Activated CD8-positive, alpha-beta memory T cell treated with anti-CD3 and anti-CD28 coated beads, Interleukin-2, amount 50 U/mL, for 4 hours (primary cell): ENCODE measurements around the gene SHISAL2A.
A peak's percentile ranks its signal among the peaks of the same experiment; 100 is the strongest.
"Not testable (repeated sequence)": the region's sequence is repeated elsewhere in the genome, so short reads cannot be mapped to it uniquely, and the experiment has no call there.

Source experiments
- DNase-seq: peaks from one replicate; pipeline ENCODE4 v3.0.0-alpha.2; 2020

Gene SHISAL2A

DNA sequence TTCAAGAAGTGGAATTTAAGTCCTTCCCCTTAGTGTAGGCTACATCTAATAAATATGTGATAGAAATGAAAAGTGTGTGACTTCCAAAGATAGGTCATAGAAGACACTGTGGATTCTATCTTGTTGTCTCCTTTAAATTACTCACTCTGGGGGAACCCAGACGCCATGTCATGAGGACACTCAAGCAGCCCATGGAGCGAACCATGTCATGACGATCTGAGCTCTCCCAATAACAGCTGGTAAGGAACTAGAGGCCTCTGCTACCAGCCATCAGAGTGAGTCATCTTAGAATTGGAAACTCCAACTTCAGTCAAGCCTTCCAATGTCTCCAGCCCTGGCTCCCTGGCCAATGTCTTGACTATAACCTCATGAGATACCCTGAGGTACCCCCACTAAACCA is 58.9 kb downstream of the SHISAL2A start:
- no peak for DNase-seq

DNA sequence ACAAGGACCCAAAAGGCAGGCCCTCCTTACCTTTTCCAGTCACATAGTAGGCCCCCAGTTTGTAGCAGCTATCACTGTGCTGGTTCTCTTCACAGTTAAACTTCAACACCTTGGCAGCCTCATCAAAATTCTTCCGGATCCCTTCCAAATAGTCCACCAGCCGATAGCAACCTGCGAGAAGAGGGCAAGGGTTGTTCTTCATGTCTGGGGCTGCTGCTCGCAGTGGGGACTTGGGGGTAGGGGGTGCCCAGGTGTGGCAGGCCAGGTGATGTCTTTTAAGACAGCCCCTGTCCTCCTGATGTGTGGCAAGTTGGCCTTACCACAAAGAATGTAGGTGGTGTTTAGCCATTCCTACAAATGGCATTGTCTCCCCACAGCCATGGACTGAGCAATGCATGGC is 59.7 kb downstream of the SHISAL2A start:
- no peak for DNase-seq

DNA sequence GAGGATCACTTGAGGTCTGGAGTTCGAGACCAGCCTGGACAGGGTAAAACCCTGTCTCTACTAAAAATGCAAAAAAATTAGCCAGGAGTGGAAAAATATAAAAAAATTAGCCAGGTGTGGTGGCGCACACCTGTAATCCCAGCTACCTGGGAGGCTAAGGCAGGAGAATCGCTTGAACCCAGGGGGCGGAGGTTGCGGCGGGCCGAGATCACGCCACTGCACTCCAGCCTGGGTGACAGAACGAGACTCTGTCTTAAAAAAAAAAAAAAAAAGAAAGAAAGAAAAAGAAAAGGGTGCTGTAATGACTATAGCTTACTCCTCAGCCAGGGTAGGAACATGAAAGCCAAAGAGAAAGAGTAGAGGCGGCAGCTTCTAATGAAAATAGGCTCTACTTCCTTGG is 60.4 kb downstream of the SHISAL2A start:
- not testable (repeated sequence) for DNase-seq

DNA sequence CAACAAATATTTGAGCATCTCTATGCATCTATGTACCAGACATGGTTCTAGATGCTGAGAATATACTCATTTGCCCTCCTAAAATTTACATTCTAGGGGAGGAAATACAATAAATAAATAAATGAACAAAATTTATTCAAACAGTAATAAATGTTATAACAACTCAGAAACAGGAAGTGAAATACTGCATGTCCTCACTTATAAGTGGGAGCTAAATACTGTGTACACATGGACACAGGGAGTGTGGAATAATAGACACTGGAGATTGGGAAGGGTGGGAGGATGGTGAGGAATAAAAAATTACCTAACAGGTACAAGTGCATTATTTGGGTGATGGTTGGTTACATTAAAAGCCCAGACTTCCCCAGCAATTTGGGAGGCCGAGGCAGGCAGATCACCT is 60.9 kb downstream of the SHISAL2A start:
- no peak for DNase-seq

DNA sequence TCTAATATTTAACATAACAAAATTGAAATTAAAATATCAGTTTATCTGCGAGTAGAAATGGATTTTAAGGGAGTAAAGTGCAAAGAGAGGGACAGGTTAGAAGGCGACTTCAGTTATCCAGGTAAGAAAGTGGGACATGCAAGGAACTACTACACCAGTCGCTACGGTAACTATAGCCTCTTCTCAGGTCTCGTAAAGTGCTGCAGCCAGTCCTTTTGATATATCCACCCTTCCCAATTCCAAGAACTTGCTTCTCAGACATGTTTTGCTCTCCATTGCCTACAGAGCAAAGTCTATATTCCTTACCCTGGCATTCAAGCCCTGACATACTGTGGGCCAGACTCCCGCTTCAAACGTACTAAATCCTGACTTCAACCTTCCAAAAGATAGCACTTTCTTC is 62.7 kb downstream of the SHISAL2A start:
- DNase-seq = no peak

DNA sequence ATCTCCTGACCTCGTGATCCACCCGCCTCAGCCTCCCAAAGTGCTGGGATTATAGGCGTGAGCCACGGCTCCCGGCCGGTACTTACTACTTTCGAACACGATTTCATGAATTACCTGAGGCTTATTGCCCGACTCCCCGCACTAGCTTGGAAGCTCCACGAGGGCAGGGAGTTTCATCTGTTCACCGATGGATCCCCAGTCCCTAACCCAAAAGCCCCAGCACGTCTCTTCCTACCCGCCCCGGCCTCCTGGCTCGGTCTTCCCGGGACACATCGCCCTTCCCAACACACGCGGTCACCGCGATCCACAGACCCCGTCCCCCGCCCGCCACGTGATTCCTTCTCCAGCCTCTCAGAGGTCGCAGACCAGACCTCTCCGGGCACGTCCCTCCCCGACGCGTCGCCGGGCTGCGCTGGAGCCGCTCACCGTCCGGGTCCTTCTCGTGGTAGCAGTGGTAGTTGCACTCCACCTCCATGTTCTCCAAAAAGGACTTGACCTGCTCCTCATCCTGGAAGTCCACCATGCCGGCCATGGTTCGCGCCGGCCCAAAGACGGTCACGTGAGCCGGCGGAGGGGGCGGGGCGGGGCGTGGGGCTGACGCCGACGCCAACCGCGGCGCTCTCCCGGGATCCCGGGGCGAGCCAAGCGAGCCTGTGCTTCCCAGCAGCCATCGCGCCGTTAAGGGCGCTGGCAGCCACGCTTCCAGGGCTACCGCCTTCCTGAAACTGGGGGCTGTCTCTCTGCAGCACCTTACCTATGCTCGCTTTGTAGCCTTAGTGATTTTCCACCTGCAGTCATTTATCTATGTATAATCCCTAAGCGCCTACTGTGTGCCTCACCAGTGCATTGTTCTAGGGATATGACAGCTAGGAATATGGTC is 65.1 kb downstream of the SHISAL2A start, which contains the start of gene COA7:
Gene COA7, minus strand, starts transcription at position 553 of the 880 bp plus-strand sequence. Its CDS starts 21 bp downstream, at position 532.
- peak; percentile 55 for DNase-seq

DNA sequence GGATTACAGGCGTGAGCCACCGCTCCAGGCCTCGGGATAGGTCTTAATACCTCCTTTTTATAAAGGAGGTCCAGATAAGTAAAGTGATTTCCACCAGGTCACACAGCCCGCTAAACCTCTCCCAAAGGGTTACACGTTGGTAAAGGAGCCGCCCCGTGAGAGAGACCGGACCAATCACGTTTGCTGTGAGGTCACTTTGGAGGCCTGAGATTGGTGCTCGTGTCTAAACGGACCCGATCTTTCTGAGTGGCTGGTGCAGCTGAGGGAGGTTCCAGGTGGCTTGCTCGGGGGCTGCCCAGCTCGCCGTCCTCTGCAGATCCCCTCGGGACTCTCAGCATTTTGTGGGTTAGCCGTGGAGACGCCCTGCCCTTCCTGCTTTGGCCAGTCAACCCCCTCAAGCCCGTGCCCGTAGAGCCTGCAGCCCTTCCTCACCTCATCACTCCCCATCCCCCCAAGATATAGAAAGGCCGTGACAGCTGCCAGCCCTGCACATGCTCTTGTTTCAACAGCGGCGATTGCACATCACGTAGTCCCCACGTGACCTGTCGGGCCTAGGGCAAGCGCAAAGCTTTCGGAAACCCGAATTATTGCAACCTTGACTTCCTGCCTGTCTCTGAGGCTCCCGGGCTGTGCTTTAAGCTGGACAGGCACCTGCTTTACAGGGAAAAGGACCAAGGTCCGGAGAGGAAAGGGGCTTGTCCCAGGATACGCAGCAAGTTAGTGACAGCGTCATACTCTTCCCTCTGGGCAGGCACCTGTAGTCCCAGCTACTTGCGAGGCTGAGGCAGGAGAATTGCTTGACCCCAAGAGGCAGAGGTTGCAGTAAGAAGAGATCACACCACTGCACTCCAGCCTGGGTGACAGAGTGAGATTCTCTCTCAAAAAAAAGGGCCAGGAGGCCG is 70.2 kb downstream of the SHISAL2A start:
- peak; percentile 72 for DNase-seq

DNA sequence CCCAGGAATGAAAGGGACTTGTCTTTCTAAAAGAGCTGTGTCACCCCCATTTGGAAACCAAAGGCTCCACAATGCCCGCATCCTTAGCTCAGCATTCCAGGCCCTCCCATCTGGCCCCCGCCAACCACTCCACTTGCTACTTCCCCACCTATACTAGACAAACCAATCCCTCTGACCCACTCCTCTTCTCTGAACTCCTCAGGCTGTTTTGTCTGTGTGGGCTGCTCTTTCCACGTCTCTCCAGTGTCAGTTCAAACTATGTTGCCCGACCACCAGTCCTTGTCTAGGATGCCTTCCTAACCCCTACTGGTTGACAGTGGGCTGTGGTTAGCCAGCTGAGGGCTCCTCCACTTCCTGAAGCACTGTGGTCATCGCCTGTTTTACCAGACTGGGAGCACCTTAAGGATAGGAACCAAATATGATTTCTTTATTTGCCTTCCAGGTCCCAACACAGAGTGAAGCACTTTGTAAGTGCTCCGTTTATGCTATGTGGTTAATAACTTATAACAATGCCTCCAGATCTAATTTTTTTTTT is 73.2 kb downstream of the SHISAL2A start:
- no peak for DNase-seq
